Hepatocyte (in vitro differentiated cells): Measurements from ENCODE around the gene OR1L1. TPM values are rescaled to one million over a fixed set of nuclear protein-coding genes. Genes with fewer than 3 reads are reported as not detected.

Source experiments
- DNase-seq: peaks from one replicate; pipeline ENCODE4 v3.0.0-alpha.2; 2016; ENCODE audit warnings: low spot score
- H2AFZ ChIP-seq: fragments of 200-600 bp; sonication (generic); 2 replicates; pipeline ENCODE4 v1.6.0; 2016; ENCODE audit warnings: antibody characterized with exemption, mild to moderate bottlenecking
- H3K27ac ChIP-seq: fragments of 200-600 bp; sonication (generic); 2 replicates; pipeline ENCODE4 v1.5.1; 2016; ENCODE audit warnings: mild to moderate bottlenecking
- H3K27me3 ChIP-seq: fragments of 200-600 bp; sonication (generic); 2 replicates; pipeline ENCODE4 v1.6.1; 2016
- H3K36me3 ChIP-seq: fragments of 200-600 bp; sonication (generic); replicated peaks from 2 replicates; pipeline ENCODE4 v1.5.1; 2016; ENCODE audit warnings: low read depth; ENCODE audit not compliant: insufficient read depth
- H3K4me1 ChIP-seq: fragments of 200-600 bp; sonication (generic); 2 replicates; pipeline ENCODE4 v1.5.1; 2016; ENCODE audit warnings: mild to moderate bottlenecking, moderate library complexity; ENCODE audit not compliant: insufficient read depth
- H3K4me2 ChIP-seq: fragments of 200-600 bp; sonication (generic); 2 replicates; pipeline ENCODE4 v1.6.0; 2016
- H3K4me3 ChIP-seq: fragments of 200-600 bp; sonication (generic); 2 replicates; pipeline ENCODE4 v1.5.1; 2016; ENCODE audit warnings: mild to moderate bottlenecking
- H3K79me2 ChIP-seq: fragments of 200-600 bp; sonication (generic); 2 replicates; pipeline ENCODE4 v1.6.0; 2017; ENCODE audit warnings: mild to moderate bottlenecking
- H3K9me2 ChIP-seq: fragments of 200-600 bp; sonication (generic); replicated peaks from 2 replicates; pipeline ENCODE4 v1.6.0; 2017; ENCODE audit warnings: mild to moderate bottlenecking; ENCODE audit not compliant: insufficient read depth
- H3K9me3 ChIP-seq: fragments of 200-600 bp; sonication (generic); 2 replicates; pipeline ENCODE4 v1.5.1; 2016; ENCODE audit warnings: low read depth, mild to moderate bottlenecking
- H4K20me1 ChIP-seq: fragments of 200-600 bp; sonication (generic); 2 replicates; pipeline ENCODE4 v1.6.0; 2016; ENCODE audit warnings: mild to moderate bottlenecking; ENCODE audit not compliant: insufficient read depth, poor library complexity, severe bottlenecking
- EZH2 ChIP-seq: fragments of 200-600 bp; sonication (generic); IDR thresholded peaks from 2 replicates; pipeline ENCODE4 v1.6.1; 2016; ENCODE audit warnings: antibody characterized with exemption, mild to moderate bottlenecking, borderline replicate concordance
- EZH2phosphoT487 ChIP-seq: fragments of 200-600 bp; sonication (generic); IDR thresholded peaks from one replicate; pipeline ENCODE4 v1.6.1; 2018; ENCODE audit warnings: antibody characterized with exemption, mild to moderate bottlenecking, low read depth, moderate library complexity; ENCODE audit not compliant: unreplicated experiment, severe bottlenecking
- WGBS: methylation state at CpG from one replicate; pipeline ENCODE4 v1.1.6; 2016; ENCODE audit warnings: low lambda C conversion rate; ENCODE audit errors: missing lambda C conversion rate; 5-methylcytosine and 5-hydroxymethylcytosine counted together
- polyA plus RNA-seq: library from polyadenylated mRNA; unstranded; fragments of >200 nt; fragmentation: Nextera tagmentation; extraction: Ambion mirVana; gene quantifications from 2 replicates; pipeline ENCODE4 v1.2.1, GENCODE V29; 2016
- total RNA-seq: library from RNA; depleted of rRNA; stranded (reverse); fragments of >200 nt; gene quantifications from 2 replicates; pipeline ENCODE4 v1.2.3, GENCODE V29; 2014
- TF ChIP-seq, protein P1 (sequence below): fragments of 200-600 bp; sonication (generic); IDR thresholded peaks from 2 replicates; pipeline ENCODE4 v1.5.1; 2016; ENCODE audit warnings: antibody characterized with exemption, mild to moderate bottlenecking; ENCODE audit not compliant: poor library complexity

The OR1L1 gene
- total and polyA plus RNA-seq, 2 experiments from 2014 or later: not detected

DNA sequence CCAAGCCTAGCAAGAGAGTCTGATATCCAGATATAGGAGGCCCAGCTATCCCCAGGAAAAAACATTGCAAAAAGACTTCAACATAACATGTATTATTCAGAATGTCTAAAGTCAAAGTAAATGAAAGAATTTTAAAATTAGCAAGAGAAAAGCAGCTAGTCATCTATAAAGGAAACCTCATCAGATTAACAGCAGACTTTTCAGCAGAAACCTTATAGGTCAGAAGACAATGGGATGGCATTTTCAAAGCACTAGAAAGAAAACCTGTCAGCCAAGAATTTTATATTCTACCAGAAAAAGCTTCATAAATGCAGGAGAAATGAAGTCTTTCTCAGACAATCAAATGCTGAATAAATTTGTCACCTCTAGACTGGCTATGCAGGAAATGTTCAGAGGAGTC, 23.3 kb downstream of the OR1L1 start:
- Histone ChIP-seq H3K27me3 (no peaks in the 10 kb centered on the region), H3K4me3 (no peak overlapping the region), H3K79me2 (no peaks in the 10 kb centered on the region), H3K9me2 (no peaks in the 10 kb centered on the region), H4K20me1 (no peaks in the 10 kb centered on the region), H3K36me3 (no peaks in the 10 kb centered on the region), H3K4me1 (no peaks in the 10 kb centered on the region), H3K9me3 (peaks cover 9% of the 10 kb centered on the region), H2AFZ (no peak overlapping the region), H3K27ac (no peak overlapping the region), H3K4me2 (no peak overlapping the region)
- DNase-seq: no peak
- TF ChIP-seq, protein P1, sequence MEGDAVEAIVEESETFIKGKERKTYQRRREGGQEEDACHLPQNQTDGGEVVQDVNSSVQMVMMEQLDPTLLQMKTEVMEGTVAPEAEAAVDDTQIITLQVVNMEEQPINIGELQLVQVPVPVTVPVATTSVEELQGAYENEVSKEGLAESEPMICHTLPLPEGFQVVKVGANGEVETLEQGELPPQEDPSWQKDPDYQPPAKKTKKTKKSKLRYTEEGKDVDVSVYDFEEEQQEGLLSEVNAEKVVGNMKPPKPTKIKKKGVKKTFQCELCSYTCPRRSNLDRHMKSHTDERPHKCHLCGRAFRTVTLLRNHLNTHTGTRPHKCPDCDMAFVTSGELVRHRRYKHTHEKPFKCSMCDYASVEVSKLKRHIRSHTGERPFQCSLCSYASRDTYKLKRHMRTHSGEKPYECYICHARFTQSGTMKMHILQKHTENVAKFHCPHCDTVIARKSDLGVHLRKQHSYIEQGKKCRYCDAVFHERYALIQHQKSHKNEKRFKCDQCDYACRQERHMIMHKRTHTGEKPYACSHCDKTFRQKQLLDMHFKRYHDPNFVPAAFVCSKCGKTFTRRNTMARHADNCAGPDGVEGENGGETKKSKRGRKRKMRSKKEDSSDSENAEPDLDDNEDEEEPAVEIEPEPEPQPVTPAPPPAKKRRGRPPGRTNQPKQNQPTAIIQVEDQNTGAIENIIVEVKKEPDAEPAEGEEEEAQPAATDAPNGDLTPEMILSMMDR: no peak
- no peak for TF ChIP-seq EZH2
- TF ChIP-seq EZH2phosphoT487: no peak

DNA sequence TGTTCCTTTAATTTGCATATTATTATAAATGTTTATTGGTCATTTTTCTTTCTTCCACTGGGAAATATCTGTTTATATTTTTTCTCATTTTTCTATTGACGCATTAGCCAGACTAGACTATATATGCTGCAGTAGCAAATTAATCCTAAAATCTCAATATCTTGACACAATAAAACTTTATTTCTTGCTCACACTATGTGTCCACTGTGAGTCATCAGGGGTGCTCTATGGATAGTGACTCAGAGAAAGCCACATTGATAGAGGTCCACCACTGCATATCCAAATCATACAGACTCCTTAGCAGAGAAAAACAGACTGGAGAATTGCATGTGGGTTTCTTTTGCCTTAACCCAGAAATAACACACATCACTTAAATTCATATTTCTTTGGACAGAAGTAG, 34.2 kb downstream of the OR1L1 start:
- no peaks in the 10 kb centered on the region for H3K9me2 ChIP-seq
- H3K36me3 ChIP-seq: no peaks in the 10 kb centered on the region
- WGBS: 85% methylated on average over 1 of the region's 1 CpG
- TF ChIP-seq, protein P1: no peak
- TF ChIP-seq EZH2phosphoT487: no peak
- no peak for TF ChIP-seq EZH2
- H2AFZ ChIP-seq: no peak overlapping the region
- H3K27ac ChIP-seq: no peak overlapping the region
- no peaks in the 10 kb centered on the region for H3K79me2 ChIP-seq
- H3K9me3 ChIP-seq: no peaks in the 10 kb centered on the region
- no peak for DNase-seq
- no peak overlapping the region for H3K4me2 ChIP-seq
- H3K4me1 ChIP-seq: no peaks in the 10 kb centered on the region
- H3K27me3 ChIP-seq: no peaks in the 10 kb centered on the region
- H4K20me1 ChIP-seq: no peaks in the 10 kb centered on the region
- no peak overlapping the region for H3K4me3 ChIP-seq

Other genes starting within 250 kb of the OR1L1 start
- not detected in 2 replicates for gene OR1J1, start 183.8 kb upstream of the OR1L1 start, total RNA-seq
- gene OR1J1, start 183.8 kb upstream of the OR1L1 start, polyA plus RNA-seq: not detected in 2 replicates
- not detected in 2 replicates for gene OR1J2, start 150.9 kb upstream of the OR1L1 start, total RNA-seq
- not detected in 2 replicates for gene OR1J2, start 150.9 kb upstream of the OR1L1 start, polyA plus RNA-seq
- not detected in 2 replicates for gene OR1J4, start 142.6 kb upstream of the OR1L1 start, total RNA-seq
- gene OR1J4, start 142.6 kb upstream of the OR1L1 start, polyA plus RNA-seq: not detected in 2 replicates
- not detected in 2 replicates for gene OR1N1, start 134.4 kb upstream of the OR1L1 start, total RNA-seq
- not detected in 2 replicates for gene OR1N1, start 134.4 kb upstream of the OR1L1 start, polyA plus RNA-seq
- gene OR1N2, start 108.6 kb upstream of the OR1L1 start, total RNA-seq: not detected in 2 replicates
- not detected in 2 replicates for gene OR1N2, start 108.6 kb upstream of the OR1L1 start, polyA plus RNA-seq
- not detected in 2 replicates for gene OR1L8, start 78.3 kb upstream of the OR1L1 start, total RNA-seq
- gene OR1L8, start 78.3 kb upstream of the OR1L1 start, polyA plus RNA-seq: not detected in 2 replicates
- not detected in 2 replicates for gene OR1Q1, start 47.0 kb upstream of the OR1L1 start, total RNA-seq
- not detected in 2 replicates for gene OR1Q1, start 47.0 kb upstream of the OR1L1 start, polyA plus RNA-seq
- not detected in 2 replicates for gene OR1B1, start 4.1 kb upstream of the OR1L1 start, total RNA-seq
- gene OR1B1, start 4.1 kb upstream of the OR1L1 start, polyA plus RNA-seq: not detected in 2 replicates
- gene OR1L3, start 13.4 kb downstream of the OR1L1 start, total RNA-seq: not detected in 2 replicates
- gene OR1L3, start 13.4 kb downstream of the OR1L1 start, polyA plus RNA-seq: not detected in 2 replicates
- gene OR1L4, start 62.3 kb downstream of the OR1L1 start, total RNA-seq: not detected in 2 replicates
- gene OR1L4, start 62.3 kb downstream of the OR1L1 start, polyA plus RNA-seq: not detected in 2 replicates
- not detected in 2 replicates for gene OR1L6, start 80.6 kb downstream of the OR1L1 start, total RNA-seq
- not detected in 2 replicates for gene OR1L6, start 80.6 kb downstream of the OR1L1 start, polyA plus RNA-seq
- gene OR5C1, start 127.2 kb downstream of the OR1L1 start, total RNA-seq: not detected in 2 replicates
- gene OR5C1, start 127.2 kb downstream of the OR1L1 start, polyA plus RNA-seq: not detected in 2 replicates
- gene OR1K1, start 138.4 kb downstream of the OR1L1 start, total RNA-seq: not detected in 2 replicates
- gene OR1K1, start 138.4 kb downstream of the OR1L1 start, polyA plus RNA-seq: not detected in 2 replicates
- 24.8 and 28.1 TPM in 2 replicates for gene PDCL, start 166.9 kb downstream of the OR1L1 start, total RNA-seq
- gene PDCL, start 166.9 kb downstream of the OR1L1 start, polyA plus RNA-seq: 11.8 and 16.1 TPM in 2 replicates
- 42.7 and 43.7 TPM in 2 replicates for gene RC3H2, start 243.6 kb downstream of the OR1L1 start, total RNA-seq
- 17.8 and 22.3 TPM in 2 replicates for gene RC3H2, start 243.6 kb downstream of the OR1L1 start, polyA plus RNA-seq